H1 (cell line): ENCODE results near the gene MYBPC2. TPM values are rescaled to one million over a fixed set of nuclear protein-coding genes. Genes with fewer than 3 reads are reported as not detected.

Experiments
- CTCF ChIA-PET: fragments of 300-600 bp; sonication (Branson Sonifier 250); formaldehyde crosslinking; loops from one replicate; lab custom pipeline; 2021; ENCODE audit not compliant: partially characterized antibody; lab: Charles Lee
- POLR2A ChIA-PET: fragments of 300-600 bp; sonication (Branson Sonifier 250); formaldehyde crosslinking; loops from one replicate; lab custom pipeline; 2021; ENCODE audit warnings: inconsistent platforms; ENCODE audit not compliant: partially characterized antibody; lab: Charles Lee
- DNase-seq, 2 experiments: peaks; one replicate each; pipeline versions ENCODE4 v3.0.0 to v3.0.0-alpha.2; 2010 to 2022; ENCODE audit warnings: low spot score in 2 of 2, low read depth in 1 of 2, mixed read lengths in 1 of 2
- FAIRE-seq: peaks from 2 replicates; lab custom pipeline; 2011; peaks lifted over from hg19 to GRCh38; lab: Jason Lieb, UNC
- H2AFZ ChIP-seq: 2 replicates; pipeline ENCODE4 v1.8.1; 2012; ENCODE audit warnings: low read length, inconsistent platforms
- H2AK5ac ChIP-seq: 2 replicates; pipeline ENCODE4 v1.6.1; 2013; ENCODE audit warnings: low read depth, low read length
- H2BK120ac ChIP-seq: replicated peaks from 2 replicates; pipeline ENCODE3; 2013; ENCODE audit warnings: low read depth, low read length, inconsistent platforms
- H2BK12ac ChIP-seq: 2 replicates; pipeline ENCODE4 v1.6.1; 2013; ENCODE audit warnings: low read depth, low read length
- H2BK15ac ChIP-seq: 2 replicates; pipeline ENCODE4 v1.6.1; 2013; ENCODE audit warnings: low read length
- H2BK20ac ChIP-seq: 2 replicates; pipeline ENCODE4 v1.6.1; 2013; ENCODE audit warnings: low read length
- H2BK5ac ChIP-seq: 2 replicates; pipeline ENCODE4 v1.6.1; 2013; ENCODE audit warnings: low read depth, low read length
- H3K14ac ChIP-seq: 2 replicates; pipeline ENCODE4 v1.6.1; 2013; ENCODE audit warnings: inconsistent platforms; ENCODE audit not compliant: insufficient read length
- H3K18ac ChIP-seq: 2 replicates; pipeline ENCODE4 v1.6.1; 2013; ENCODE audit warnings: low read length; ENCODE audit errors: extremely low read depth
- H3K23ac ChIP-seq: 2 replicates; pipeline ENCODE4 v1.6.1; 2013; ENCODE audit warnings: inconsistent platforms; ENCODE audit not compliant: insufficient read length
- H3K23me2 ChIP-seq: 2 replicates; pipeline ENCODE4 v1.6.1; 2013; ENCODE audit warnings: low read depth, low read length
- H3K27ac ChIP-seq: 2 replicates; pipeline ENCODE4 v1.6.1; 2011; ENCODE audit warnings: low read depth, low read length, inconsistent platforms
- H3K27me3 ChIP-seq, 4 experiments: replicated peaks in 1 of 4; 1 replicate in 1 of 4; 2 replicates in 3 of 4; pipeline versions ENCODE4 v1.6.1 to v1.8.1; 2011 to 2013; ENCODE audit warnings: low read length in 3 of 4, mild to moderate bottlenecking in 3 of 4, inconsistent platforms in 2 of 4, mixed read lengths in 2 of 4, moderate library complexity in 1 of 4; ENCODE audit not compliant: control insufficient read depth in 3 of 4, insufficient read depth in 3 of 4; ENCODE audit errors: extremely low read depth in 1 of 4
- H3K36me3 ChIP-seq, 4 experiments: 2 replicates each; pipeline versions ENCODE4 v1.6.1 to v1.8.1; 2011 to 2013; ENCODE audit warnings: mild to moderate bottlenecking in 4 of 4, low read length in 3 of 4, moderate library complexity in 2 of 4, control low read depth in 1 of 4, inconsistent platforms in 1 of 4; ENCODE audit not compliant: insufficient read depth in 4 of 4, control insufficient read depth in 2 of 4
- H3K4ac ChIP-seq: replicated peaks from 2 replicates; pipeline ENCODE3; 2013; ENCODE audit warnings: low read length, low read depth, mixed read lengths, inconsistent platforms; ENCODE audit not compliant: insufficient read length
- H3K4me1 ChIP-seq, 4 experiments: replicated peaks in 1 of 4; 1 replicate in 1 of 4; 2 replicates in 3 of 4; pipeline versions ENCODE4 v1.6.1 to v1.8.1; 2011 to 2013; ENCODE audit warnings: low read length in 3 of 4, inconsistent platforms in 2 of 4, mixed read lengths in 1 of 4; ENCODE audit not compliant: insufficient read depth in 4 of 4, control insufficient read depth in 3 of 4
- H3K4me2 ChIP-seq, 2 experiments: 2 replicates each; pipeline versions ENCODE4 v1.6.1 to v1.8.1; 2011 to 2013; ENCODE audit warnings: low read depth in 2 of 2, low read length in 2 of 2, control low read depth in 1 of 2, inconsistent platforms in 1 of 2, mild to moderate bottlenecking in 1 of 2; ENCODE audit not compliant: insufficient read depth in 1 of 2
- H3K4me3 ChIP-seq, 4 experiments: fragments of 200-600, 300-600 bp in 1 of 4; sonication (generic), shearing (Covaris generic), sonication (Bioruptor Twin) in 1 of 4; 2 replicates each; pipeline versions ENCODE4 v1.5.1 to v1.8.1; 2011 to 2016; ENCODE audit warnings: low read length in 4 of 4, low read depth in 3 of 4, control low read depth in 2 of 4, inconsistent platforms in 2 of 4, mild to moderate bottlenecking in 2 of 4, mixed read lengths in 1 of 4, moderate library complexity in 1 of 4; ENCODE audit not compliant: insufficient read depth in 2 of 4; ENCODE audit errors: extremely low read depth in 1 of 4
- H3K56ac ChIP-seq: replicated peaks from 2 replicates; pipeline ENCODE3; 2013; ENCODE audit warnings: low read depth, mild to moderate bottlenecking, mixed read lengths, low read length, inconsistent platforms; ENCODE audit not compliant: insufficient read length
- H3K79me1 ChIP-seq: 2 replicates; pipeline ENCODE4 v1.6.1; 2013; ENCODE audit warnings: low read depth, low read length, control low read depth
- H3K79me2 ChIP-seq, 2 experiments: 2 replicates each; pipeline versions ENCODE4 v1.6.1 to v1.8.1; 2012 to 2013; ENCODE audit warnings: low read length in 2 of 2, mild to moderate bottlenecking in 2 of 2, inconsistent platforms in 1 of 2; ENCODE audit not compliant: insufficient read depth in 2 of 2, control insufficient read depth in 1 of 2
- H3K9ac ChIP-seq, 4 experiments: replicated peaks in 1 of 4; 1 replicate in 1 of 4; 2 replicates in 3 of 4; pipeline versions ENCODE4 v1.6.1 to v1.8.1; 2011 to 2013; ENCODE audit warnings: low read depth in 3 of 4, low read length in 3 of 4, control low read depth in 2 of 4, mild to moderate bottlenecking in 2 of 4, moderate library complexity in 2 of 4, inconsistent platforms in 1 of 4; ENCODE audit errors: extremely low read depth in 1 of 4
- H3K9me3 ChIP-seq, 2 experiments: 2 replicates each; pipeline versions ENCODE4 v1.6.1 to v1.8.1; 2012 to 2013; ENCODE audit warnings: mild to moderate bottlenecking in 2 of 2, moderate library complexity in 2 of 2, control low read depth in 1 of 2, inconsistent platforms in 1 of 2, low read depth in 1 of 2, low read length in 1 of 2, mixed read lengths in 1 of 2; ENCODE audit not compliant: insufficient read depth in 2 of 2
- H4K20me1 ChIP-seq, 2 experiments: replicated peaks in 1 of 2; 2 replicates each; pipeline versions ENCODE3 to v1.8.1; 2011 to 2013; ENCODE audit warnings: inconsistent platforms in 2 of 2, low read length in 2 of 2, mild to moderate bottlenecking in 1 of 2; ENCODE audit not compliant: insufficient read depth in 2 of 2, control insufficient read depth in 1 of 2
- H4K5ac ChIP-seq: 2 replicates; pipeline ENCODE4 v1.6.1; 2013; ENCODE audit warnings: low read length, low read depth, mixed read lengths, inconsistent platforms; ENCODE audit not compliant: insufficient read length
- H4K8ac ChIP-seq: 2 replicates; pipeline ENCODE4 v1.8.0; 2013; ENCODE audit warnings: mild to moderate bottlenecking, moderate library complexity, low read length, inconsistent platforms; ENCODE audit not compliant: insufficient read depth; ENCODE audit errors: extremely low read depth
- H4K91ac ChIP-seq: replicated peaks from 2 replicates; pipeline ENCODE3; 2013; ENCODE audit warnings: low read length, mixed read lengths, inconsistent platforms; ENCODE audit not compliant: insufficient read length
- ATF2 ChIP-seq: IDR thresholded peaks from 2 replicates; pipeline ENCODE4 v1.6.1; 2012; ENCODE audit warnings: low read length, inconsistent platforms
- CBX5 ChIP-seq: fragments of 300-800, 300-1000 bp; sonication (generic); IDR thresholded peaks from 2 replicates; pipeline ENCODE4 v1.7.1; 2016; ENCODE audit warnings: antibody characterized with exemption, low read length, low read depth
- EZH2 ChIP-seq: fragments of 200-600 bp; sonication (generic); IDR thresholded peaks from 2 replicates; pipeline ENCODE4 v1.7.1; 2012; ENCODE audit warnings: low read depth, mild to moderate bottlenecking, moderate library complexity, low read length, inconsistent platforms; ENCODE audit not compliant: severe bottlenecking
- GABPA ChIP-seq: IDR thresholded peaks from 2 replicates; pipeline ENCODE4 v1.6.1; 2011; ENCODE audit warnings: mild to moderate bottlenecking, low read length, moderate library complexity, borderline replicate concordance; ENCODE audit not compliant: insufficient read depth
- SUZ12 ChIP-seq: fragments of 200-600 bp; sonication (generic); IDR thresholded peaks from 2 replicates; pipeline ENCODE4 v1.6.1; 2012; ENCODE audit warnings: mild to moderate bottlenecking, inconsistent platforms, low read length, moderate library complexity, mixed read lengths
- TCF12 ChIP-seq: IDR thresholded peaks from 2 replicates; pipeline ENCODE4 v1.6.1; 2011; ENCODE audit warnings: low read depth, mild to moderate bottlenecking, low read length
- ZNF274 ChIP-seq: IDR thresholded peaks from 2 replicates; pipeline ENCODE4 v1.7.0; 2012; ENCODE audit warnings: low read length, borderline replicate concordance; ENCODE audit errors: extremely low read depth
- WGBS, 2 experiments: shearing (Covaris generic) in 1 of 2; methylation state at CpG; one replicate each; pipeline versions ENCODE4 v1.1.6 to v1.1.7; 2013 to 2015; ENCODE audit warnings: low lambda C conversion rate in 2 of 2, mixed read lengths in 2 of 2, inconsistent platforms in 1 of 2, low coverage in 1 of 2, missing lambda C conversion rate in 1 of 2; ENCODE audit not compliant: insufficient replicate concordance in 2 of 2, insufficient coverage in 1 of 2, insufficient read length in 1 of 2; ENCODE audit errors: extremely low coverage in 1 of 2, missing lambda C conversion rate in 1 of 2; 5-methylcytosine and 5-hydroxymethylcytosine counted together
- polyA plus RNA-seq, 7 experiments: library from polyadenylated mRNA; depleted of rRNA in 3 of 7; stranded (reverse) in 5 of 7; unstranded in 2 of 7; fragments of >200 nt in 5 of 7; fragments of 200-250 nt in 2 of 7; gene quantifications; 1 replicate in 5 of 7; 2 replicates in 1 of 7; 4 replicates in 1 of 7; pipeline versions ENCODE4 v1.2.1 to v1.2.3, GENCODE V29; 2011 to 2013; ENCODE audit warnings: missing spikeins in 2 of 7, mixed read lengths in 2 of 7
- total RNA-seq: library from RNA; stranded (reverse); fragmentation: NEBNext Ultra II Directional; extraction: Animal tissue kit (Norgen Biotek cat#: 25700); gene quantifications from 2 replicates; pipeline ENCODE4 v1.2.1, GENCODE V29; 2021

Gene MYBPC2
- total and polyA plus RNA-seq, 2 of the 8 experiments (the other 6 are each of a cell fraction or from before 2014, with no cell fraction given) = 1.8 to 3.1 TPM

- ChIA-PET CTCF (interaction anchor here (2.6 to 4.0 kb wide), 3 partner anchors 19 to 100 kb away, joined by 7 to 19 read pairs (median 9); no protein-coding TSS in a partner anchor), POLR2A (interaction anchor here (1.0 kb wide), 1 partner anchor 52 kb away, joined by 3 read pairs; no protein-coding TSS in a partner anchor)
These were observed 34.9 kb downstream of the MYBPC2 start for GRCh38 chr19:50467566-50467965.

More at GRCh38 chr19:50467566-50467965, 34.9 kb downstream of the MYBPC2 start:
- Histone ChIP-seq H4K91ac (no peak overlapping the region), H3K27me3 (no peaks in the 10 kb centered on the region; a peak in 1 of 7 replicates), H3K4me1 (peaks cover 0 to 8% (median 4%) of the 10 kb centered on the region in 4 experiments; a peak in 5 of 7 replicates), H3K23ac (no peak overlapping the region), H4K5ac (no peak overlapping the region), H3K56ac (no peak overlapping the region), H3K14ac (no peak overlapping the region), H3K23me2 (no peaks in the 10 kb centered on the region), H2AK5ac (no peak overlapping the region), H2BK5ac (no peak overlapping the region), H3K4me2 (no peak overlapping the region), H2AFZ (no peak overlapping the region), H3K9ac (no peak overlapping the region), H2BK15ac (no peak overlapping the region), H3K79me2 (no peaks in the 10 kb centered on the region), H3K79me1 (no peaks in the 10 kb centered on the region), H2BK12ac (no peak overlapping the region), H3K18ac (no peak overlapping the region), H3K27ac (no peak overlapping the region), H3K4me3 (no peak overlapping the region), H4K8ac (no peak overlapping the region), H4K20me1 (no peaks in the 10 kb centered on the region), H3K9me3 (no peaks in the 10 kb centered on the region), H3K4ac (peak overlapping the region; percentile 21), H2BK120ac (no peak overlapping the region), H3K36me3 (no peaks in the 10 kb centered on the region), H2BK20ac (no peak overlapping the region)
- FAIRE-seq (no peak), DNase-seq (no peak)
- WGBS, 2 experiments = 88% methylated on average over 18 of the region's 18 CpGs; no CpG with 5 or more reads in 1 of the 2 experiments
- TF ChIP-seq SUZ12 (no peak), EZH2 (no peak), GABPA (no peak), ATF2 (no peak), TCF12 (no peak), ZNF274 (no peak), CBX5 (no peak)
